K562 (cell line): ENCODE results near the gene LYPLA2. TPM values are rescaled to one million over a fixed set of nuclear protein-coding genes. Genes with fewer than 3 reads are reported as not detected.

Experiments used
- ATF7 ChIP-seq: fragments of 450-650 bp; IDR thresholded peaks from 2 replicates; pipeline ENCODE4 v1.7.1; 2014; ENCODE audit warnings: mild to moderate bottlenecking, moderate library complexity
- CCNT2 ChIP-seq: IDR thresholded peaks from 2 replicates; pipeline ENCODE4 v1.6.1; 2011; ENCODE audit warnings: borderline replicate concordance, low read depth, mild to moderate bottlenecking, moderate library complexity, mixed read lengths, low read length; ENCODE audit not compliant: insufficient read length; ENCODE audit errors: extremely low read depth
- CEBPG ChIP-seq, 3 experiments: fragments of 200-800 bp in 1 of 3; sonication (Bioruptor generic) in 1 of 3; sonication (generic) in 1 of 3; formaldehyde crosslinking in 1 of 3; IDR thresholded peaks in 2 of 3; conservative IDR thresholded peaks in 1 of 3; 2 replicates each; pipeline versions ENCODE4 v1.6.1 to v1.8.0; 2016 to 2022; ENCODE audit warnings: missing compliant biosample characterization in 2 of 3, missing genetic modification characterization in 2 of 3, mild to moderate bottlenecking in 1 of 3, missing genetic modification reagents in 1 of 3
- DEAF1 ChIP-seq: fragments of 450-650 bp; formaldehyde crosslinking; IDR thresholded peaks from 2 replicates; pipeline ENCODE4 v1.4.0; 2020; ENCODE audit warnings: mild to moderate bottlenecking, moderate library complexity
- DMBX1 ChIP-seq: fragments of 250-450 bp; sonication (Bioruptor Pico); IDR thresholded peaks from 2 replicates; pipeline ENCODE4 v1.8.0; 2022; ENCODE audit warnings: inconsistent platforms, mild to moderate bottlenecking, moderate library complexity, borderline replicate concordance
- GTF2F1 ChIP-seq: IDR thresholded peaks from 2 replicates; pipeline ENCODE4 v1.6.1; 2011; ENCODE audit warnings: low read depth, low read length, improper control_type of control experiment
- HMGN3 ChIP-seq: IDR thresholded peaks from 2 replicates; pipeline ENCODE4 v1.6.1; 2011; ENCODE audit warnings: borderline replicate concordance, low read depth, mild to moderate bottlenecking, mixed read lengths, low read length; ENCODE audit not compliant: insufficient read length; ENCODE audit errors: extremely low read depth
- KLF1 ChIP-seq: fragments of 450-650 bp; IDR thresholded peaks from 2 replicates; pipeline ENCODE4 v1.6.1; 2016; ENCODE audit warnings: missing genetic modification characterization, missing compliant biosample characterization
- MAZ ChIP-seq, 2 experiments: fragments of 450-650 bp in 1 of 2; sonication (generic) in 1 of 2; formaldehyde crosslinking; IDR thresholded peaks in 1 of 2; conservative IDR thresholded peaks in 1 of 2; 2 replicates each; pipeline versions ENCODE4 v1.4.0 to v1.5.0; 2020; ENCODE audit warnings: mild to moderate bottlenecking in 1 of 2, missing genetic modification reagents in 1 of 2
- MTA3 ChIP-seq: fragments of 450-650 bp; formaldehyde crosslinking; IDR thresholded peaks from 2 replicates; pipeline ENCODE4 v1.6.1; 2017; ENCODE audit warnings: mild to moderate bottlenecking, borderline replicate concordance
- MXI1 ChIP-seq: IDR thresholded peaks from 2 replicates; pipeline ENCODE4 v1.6.1; 2011; ENCODE audit warnings: low read depth, mild to moderate bottlenecking, improper control_type of control experiment, low read length
- NFE2 ChIP-seq: IDR thresholded peaks from 2 replicates; pipeline ENCODE4 v1.6.1; 2014; ENCODE audit warnings: antibody characterized with exemption, low read depth
- SAFB ChIP-seq: fragments of 200-400 bp; formaldehyde crosslinking; IDR thresholded peaks from 2 replicates; pipeline ENCODE4 v1.6.1; 2017; ENCODE audit warnings: low read depth, low read length, borderline replicate concordance
- SRSF3 ChIP-seq: fragments of 200-400 bp; formaldehyde crosslinking; IDR thresholded peaks from 2 replicates; pipeline ENCODE4 v1.6.1; 2016; ENCODE audit warnings: mild to moderate bottlenecking, low read length, moderate library complexity; ENCODE audit not compliant: insufficient read depth
- TAF9B ChIP-seq: fragments of 450-650 bp; IDR thresholded peaks from 2 replicates; pipeline ENCODE4 v1.6.1; 2018; ENCODE audit warnings: mild to moderate bottlenecking; ENCODE audit not compliant: partially characterized antibody
- TCFL5 ChIP-seq: fragments of 250-450 bp; sonication (Bioruptor Pico); conservative IDR thresholded peaks from 2 replicates; pipeline ENCODE4 v1.6.1; 2021; ENCODE audit warnings: mild to moderate bottlenecking, moderate library complexity, matching md5 sums
- ZC3H4 ChIP-seq: sonication (generic); formaldehyde crosslinking; IDR thresholded peaks from 2 replicates; pipeline ENCODE4 v1.9.0; 2021; ENCODE audit warnings: missing genetic modification reagents, borderline replicate concordance
- ZFP1 ChIP-seq: fragments of 450-650 bp; formaldehyde crosslinking; IDR thresholded peaks from 2 replicates; pipeline ENCODE4 v1.4.0; 2020; ENCODE audit warnings: mild to moderate bottlenecking, mixed read lengths
- ZNF512 ChIP-seq: IDR thresholded peaks from 2 replicates; pipeline ENCODE4 v1.6.1; 2016; ENCODE audit warnings: missing genetic modification characterization, missing compliant biosample characterization
- ZNF589 ChIP-seq: fragments of 200-800 bp; sonication (Bioruptor generic); IDR thresholded peaks from 2 replicates; pipeline ENCODE4 v1.6.1; 2016; ENCODE audit warnings: low read depth, missing genetic modification characterization, missing compliant biosample characterization
- ZNF77 ChIP-seq: fragments of 250-450 bp; sonication (Bioruptor Pico); IDR thresholded peaks from 2 replicates; pipeline ENCODE4 v1.5.0; 2020
- polyA plus RNA-seq, 8 experiments: library from polyadenylated mRNA; depleted of rRNA in 4 of 8; stranded (reverse) in 5 of 8; unstranded in 3 of 8; fragments of >200 nt; fragmentation: Nextera tagmentation in 2 of 8; fragmentation: Illumina TruSeq in 1 of 8; extraction: Ambion mirVana in 2 of 8; extraction: Trizol in 1 of 8; gene quantifications; 2 replicates each; pipeline versions ENCODE4 v1.2.1 to v1.2.3, GENCODE V29; 2011 to 2014; ENCODE audit warnings: inconsistent platforms in 1 of 8, missing spikeins in 1 of 8
- total RNA-seq, 7 experiments: library from RNA; depleted of rRNA in 6 of 7; stranded (reverse); fragments of >200 nt in 6 of 7; fragmentation: Illumina TruSeq in 2 of 7; extraction: Trizol in 2 of 7; gene quantifications; 2 replicates each; pipeline versions ENCODE4 v1.2.1 to v1.2.3, GENCODE V29; 2011 to 2021; ENCODE audit warnings: low replicate concordance in 1 of 7
- TF ChIP-seq, protein P1 (sequence below): fragments of 450-650 bp; IDR thresholded peaks from 2 replicates; pipeline ENCODE4 v1.6.1; 2016; ENCODE audit warnings: low read depth, mild to moderate bottlenecking, moderate library complexity

LYPLA2 gene
- total and polyA plus RNA-seq, 9 of the 15 experiments (the other 6 are each of a cell fraction or from before 2014, with no cell fraction given) = 3.9 to 128 (median 60.1) TPM

DNA sequence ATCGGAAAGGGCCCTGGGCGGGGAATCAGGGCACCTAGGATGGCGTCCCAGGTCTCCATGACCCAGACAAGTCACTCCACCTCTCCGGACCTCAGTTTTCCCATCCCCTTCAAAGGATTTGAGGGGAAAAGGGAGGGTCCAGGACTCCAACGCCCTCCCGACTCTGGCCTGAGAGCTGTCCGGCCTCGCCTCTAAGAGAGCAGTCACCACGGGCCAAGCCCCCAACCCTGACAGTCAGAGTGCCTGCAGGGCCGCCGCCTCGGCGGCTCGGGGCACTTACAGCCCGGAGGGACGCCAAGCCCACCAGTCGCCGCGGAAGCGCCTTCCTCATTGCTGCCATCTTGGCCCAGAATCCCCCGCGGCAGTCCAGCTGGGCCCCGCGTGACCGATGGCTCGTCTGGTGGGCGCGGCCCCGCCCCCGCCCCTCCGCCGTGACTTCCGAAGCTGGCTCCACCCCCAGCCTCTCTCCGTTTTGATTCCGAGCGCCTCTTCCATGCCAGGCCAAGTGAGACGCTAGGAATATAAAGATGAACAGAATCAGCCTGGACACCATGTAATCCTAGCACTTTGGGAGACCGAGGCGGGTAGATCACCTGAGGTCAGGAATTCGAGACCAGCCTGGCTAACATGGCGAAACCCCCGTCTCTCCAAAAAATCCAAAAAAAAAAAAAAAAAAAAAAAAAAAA lies 34.3 kb downstream of the LYPLA2 start, which contains the start of gene HMGCL (continued):
- no peak for TF ChIP-seq SAFB
- no peak for TF ChIP-seq GTF2F1
- peak; percentile 76 to 93 for TF ChIP-seq MAZ (CRISPR knock-in tag; conservative IDR thresholded peaks at IDR 0.05 in 1 of 2, IDR thresholded peaks at IDR 0.05 in 1 of 2)
- TF ChIP-seq ZNF589 = no peak; the same call in 1 of the 2 replicates
- TF ChIP-seq MXI1 = no peak
- TF ChIP-seq DEAF1 (CRISPR knock-in tag) = no peak; the same call in 1 of the 2 replicates
- TF ChIP-seq CCNT2 = peak; percentile 79
- TF ChIP-seq ZNF512 (tag) = no peak
- TF ChIP-seq HMGN3 = peak; percentile 96
- TF ChIP-seq, protein P1, sequence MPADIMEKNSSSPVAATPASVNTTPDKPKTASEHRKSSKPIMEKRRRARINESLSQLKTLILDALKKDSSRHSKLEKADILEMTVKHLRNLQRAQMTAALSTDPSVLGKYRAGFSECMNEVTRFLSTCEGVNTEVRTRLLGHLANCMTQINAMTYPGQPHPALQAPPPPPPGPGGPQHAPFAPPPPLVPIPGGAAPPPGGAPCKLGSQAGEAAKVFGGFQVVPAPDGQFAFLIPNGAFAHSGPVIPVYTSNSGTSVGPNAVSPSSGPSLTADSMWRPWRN = no peak
- TF ChIP-seq SRSF3 = no peak
- no peak for TF ChIP-seq ZNF77
- peak; percentile 83 for TF ChIP-seq MTA3
- peak; percentile 54 for TF ChIP-seq ATF7
- TF ChIP-seq KLF1 (tag) = peak; percentile 35; the same call in 1 of the 2 replicates
- TF ChIP-seq TAF9B = peak; percentile 99
- no peak for TF ChIP-seq CEBPG (CRISPR knock-in tag; IDR thresholded peaks at IDR 0.05)
- TF ChIP-seq CEBPG (tag; conservative IDR thresholded peaks at IDR 0.05 in 1 of 2, IDR thresholded peaks at IDR 0.05 in 1 of 2) = no peak
- peak; percentile 16; the same call in 1 of the 2 replicates for TF ChIP-seq NFE2
- no peak for TF ChIP-seq DMBX1 (CRISPR knock-in tag)
- no peak for TF ChIP-seq TCFL5 (CRISPR knock-in tag)
- no peak for TF ChIP-seq ZFP1 (CRISPR knock-in tag)
- 0 out of 2 replicates have a peak, but pooled peaks have one; percentile 2 for TF ChIP-seq ZC3H4 (CRISPR knock-in tag)
